HG03025 (cell line): Measurements from ENCODE around the gene R3HDM2.
"Not testable (repeated sequence)": the region's sequence is repeated elsewhere in the genome, so short reads cannot be mapped to it uniquely, and the experiment has no call there.

Experiments used
- ATAC-seq: cut with Tn5 transposase; IDR thresholded peaks from one replicate; pipeline ENCODE4 v1.9.1; 2021; ENCODE audit warnings: mild to moderate bottlenecking, moderate library complexity; ENCODE audit not compliant: unreplicated experiment, low FRiP score

R3HDM2 gene

GRCh38 chr12:57341275-57341990 lies 89.4 kb downstream of the R3HDM2 start:
- no peak for ATAC-seq

- ATAC-seq = no peak
Observed at GRCh38 chr12:57340104-57340503, 90.7 kb downstream of the R3HDM2 start.

GRCh38 chr12:57336299-57336698 lies 94.5 kb downstream of the R3HDM2 start:
- not testable (repeated sequence) for ATAC-seq

GRCh38 chr12:57334219-57334618 lies 96.6 kb downstream of the R3HDM2 start:
- ATAC-seq = no peak

GRCh38 chr12:57332646-57333312 lies 98.1 kb downstream of the R3HDM2 start:
- no peak for ATAC-seq

- no peak for ATAC-seq
Observed at GRCh38 chr12:57330992-57331391, 99.9 kb downstream of the R3HDM2 start.

- ATAC-seq = no peak
Observed at GRCh38 chr12:57329219-57329618, 101.6 kb downstream of the R3HDM2 start.

GRCh38 chr12:57325395-57325794 lies 105.4 kb downstream of the R3HDM2 start:
- no peak for ATAC-seq

- no peak for ATAC-seq
Observed at GRCh38 chr12:57323416-57323815, 107.4 kb downstream of the R3HDM2 start.

- ATAC-seq = no peak
Observed at GRCh38 chr12:57320639-57321038, 110.2 kb downstream of the R3HDM2 start.

GRCh38 chr12:57319678-57320469 lies 111.0 kb downstream of the R3HDM2 start:
- ATAC-seq = no peak

GRCh38 chr12:57315681-57316080 lies 115.2 kb downstream of the R3HDM2 start:
- ATAC-seq = no peak

- not testable (repeated sequence) for ATAC-seq
Observed at GRCh38 chr12:57312287-57312686, 118.6 kb downstream of the R3HDM2 start.

- ATAC-seq = no peak
Observed at GRCh38 chr12:57309420-57309819, 121.4 kb downstream of the R3HDM2 start.

- no peak for ATAC-seq
Observed at GRCh38 chr12:57300961-57301584, 129.8 kb downstream of the R3HDM2 start.

- no peak for ATAC-seq
Observed at GRCh38 chr12:57299514-57300016, 131.3 kb downstream of the R3HDM2 start.

- no peak for ATAC-seq
Observed at GRCh38 chr12:57296291-57296690, 134.6 kb downstream of the R3HDM2 start.

GRCh38 chr12:57282073-57282472 lies 148.8 kb downstream of the R3HDM2 start:
- not testable (repeated sequence) for ATAC-seq

- ATAC-seq = peak; percentile 79
Observed at GRCh38 chr12:57280211-57281062, 150.4 kb downstream of the R3HDM2 start.
